Glomerular visceral epithelial cell (primary cell): ENCODE results near the gene PAIP2B.
"Not testable (repeated sequence)": the region's sequence is repeated elsewhere in the genome, so short reads cannot be mapped to it uniquely, and the experiment has no call there.

Experiments
- DNase-seq: peaks from one replicate; pipeline ENCODE4 v3.0.0-alpha.2; 2016; ENCODE audit errors: extremely low spot score

Gene PAIP2B, protein sequence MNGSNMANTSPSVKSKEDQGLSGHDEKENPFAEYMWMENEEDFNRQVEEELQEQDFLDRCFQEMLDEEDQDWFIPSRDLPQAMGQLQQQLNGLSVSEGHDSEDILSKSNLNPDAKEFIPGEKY

DNA sequence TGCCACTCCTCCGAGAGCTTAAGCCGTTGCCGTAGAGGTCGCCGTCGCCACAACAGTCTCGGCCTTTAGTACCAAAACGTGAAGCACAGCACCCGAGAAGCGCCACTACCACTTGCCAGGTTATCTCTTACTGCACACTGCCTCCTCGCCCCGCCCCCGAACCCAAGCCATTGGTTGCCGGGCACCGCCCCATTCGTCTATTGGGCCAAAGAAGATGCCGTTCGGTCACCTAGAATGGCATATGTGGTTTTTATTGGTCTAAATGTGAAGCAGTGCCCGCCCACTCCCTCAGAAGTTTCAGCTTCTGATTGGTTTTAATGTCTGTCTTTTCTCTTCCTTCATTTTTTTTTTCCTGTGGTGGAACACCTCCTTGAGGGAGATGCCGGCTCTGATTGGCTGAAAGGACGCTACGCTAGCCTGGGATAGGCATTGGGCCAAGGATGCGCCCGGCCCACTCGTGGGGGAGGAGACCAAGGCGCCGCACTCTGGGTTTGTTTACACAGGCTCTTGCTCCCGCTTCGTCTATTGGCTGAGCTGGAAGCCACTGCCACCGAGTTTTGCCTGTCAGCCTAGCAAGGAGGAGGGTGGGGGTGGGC, at the start of gene PAIP2B:
Gene PAIP2B, minus strand, starts transcription at position 139 of the 596 bp plus-strand sequence. CDS start 24,514 bp downstream, outside the sequence.
- peak; percentile 99 for DNase-seq

DNA sequence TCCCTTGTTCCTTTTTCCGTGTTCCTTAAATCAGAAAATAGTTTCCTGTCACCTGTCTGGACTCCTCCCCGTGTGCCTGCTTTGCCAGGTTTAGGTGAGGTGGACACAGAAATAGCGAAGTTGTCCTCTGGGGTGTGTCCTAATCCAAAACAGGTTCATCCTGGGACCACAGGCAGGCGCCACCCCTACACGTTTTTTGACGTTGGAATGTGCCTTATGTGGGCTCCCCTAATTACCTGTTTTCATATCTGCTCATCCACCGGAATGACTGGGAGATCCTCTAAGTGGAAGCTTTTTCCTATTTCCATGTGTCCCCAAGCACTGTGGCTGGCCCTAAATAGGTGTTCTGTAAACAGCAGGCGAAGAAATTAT, 49.0 kb upstream of the PAIP2B start:
- DNase-seq: no peak

DNA sequence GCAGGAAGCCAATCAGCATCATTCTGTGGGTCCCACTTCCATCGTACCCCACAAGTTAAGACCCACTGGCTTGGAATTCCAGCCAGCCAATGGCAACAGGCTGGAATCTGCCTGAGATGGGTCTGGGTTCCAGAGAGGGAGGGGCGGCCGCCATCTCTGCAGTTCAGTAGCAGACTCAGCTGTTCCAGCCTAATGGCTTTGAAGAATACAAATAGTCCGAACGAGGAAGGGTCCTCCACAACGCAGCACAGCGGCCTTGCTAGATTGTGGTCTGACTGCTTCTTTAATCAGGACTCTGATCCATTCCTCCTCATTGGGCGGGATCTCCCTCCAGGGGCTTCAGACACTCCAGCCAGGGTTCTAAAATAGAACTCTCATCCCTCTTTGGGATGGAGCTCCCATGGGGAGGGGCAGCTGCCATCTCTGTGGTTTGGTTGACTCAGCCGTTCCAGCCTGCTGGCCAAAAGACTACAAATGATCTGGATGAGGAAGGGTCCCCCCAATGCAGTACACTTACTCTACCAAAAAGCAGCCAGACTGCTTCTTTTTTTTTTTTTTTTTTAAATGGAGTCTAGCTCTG, 42.7 kb upstream of the PAIP2B start:
- DNase-seq: no peak

DNA sequence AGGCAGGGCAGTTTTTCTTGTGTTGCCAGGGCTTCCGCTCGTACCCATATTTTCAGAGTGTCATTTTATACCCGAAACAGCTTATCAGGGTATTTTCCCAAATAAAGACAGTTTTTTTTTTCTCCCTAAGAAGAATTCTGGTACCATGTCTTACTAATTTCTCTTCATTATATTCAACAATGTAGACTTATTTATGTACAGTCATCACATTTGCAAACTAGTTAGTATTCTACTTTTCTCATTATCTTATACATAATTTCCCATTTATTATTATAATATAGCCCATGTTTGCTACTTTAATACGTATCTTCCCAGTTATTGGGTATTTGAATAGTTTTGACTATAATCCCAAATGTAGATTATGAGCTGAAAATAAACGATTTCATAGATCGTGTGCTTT, 36.5 kb upstream of the PAIP2B start:
- DNase-seq: no peak

DNA sequence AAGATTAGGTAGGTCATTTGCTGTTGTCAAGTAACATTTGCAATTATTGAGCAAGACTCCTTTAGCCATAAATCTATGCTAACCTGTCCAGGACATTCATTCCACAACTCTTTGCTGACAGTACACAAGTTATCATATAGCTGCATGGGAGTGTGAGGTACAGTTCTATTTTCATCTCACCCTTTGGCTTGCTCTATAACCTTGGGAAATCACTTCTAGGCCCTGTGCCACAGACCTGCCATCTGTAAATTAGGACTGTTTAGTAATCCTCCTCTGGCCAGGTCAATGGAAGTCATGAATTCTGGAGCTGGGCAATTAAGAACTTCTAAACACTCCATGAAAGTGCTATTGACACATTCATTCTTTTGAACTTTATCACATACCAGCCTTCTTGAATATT, 34.6 kb upstream of the PAIP2B start:
- DNase-seq: no peak

DNA sequence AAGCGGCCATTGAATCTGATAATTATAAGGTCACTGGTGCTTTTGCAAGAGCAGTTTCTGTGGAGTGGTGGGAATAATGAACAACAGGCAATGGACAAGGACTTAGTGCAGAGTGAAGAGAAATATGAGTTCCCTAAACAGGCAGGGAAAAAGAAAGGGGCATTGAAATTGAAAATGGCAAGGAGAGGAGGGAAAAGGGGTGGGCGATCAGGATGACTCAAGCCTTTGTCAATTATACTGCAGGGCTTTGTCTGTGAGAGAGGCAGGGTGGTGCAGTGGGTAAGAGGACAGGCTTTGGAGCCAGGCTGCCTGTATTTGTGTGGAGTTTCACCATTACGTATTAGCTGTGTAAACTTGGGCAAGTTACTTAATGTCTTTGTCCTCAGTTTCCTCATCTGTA, 29.5 kb upstream of the PAIP2B start:
- DNase-seq: no peak

DNA sequence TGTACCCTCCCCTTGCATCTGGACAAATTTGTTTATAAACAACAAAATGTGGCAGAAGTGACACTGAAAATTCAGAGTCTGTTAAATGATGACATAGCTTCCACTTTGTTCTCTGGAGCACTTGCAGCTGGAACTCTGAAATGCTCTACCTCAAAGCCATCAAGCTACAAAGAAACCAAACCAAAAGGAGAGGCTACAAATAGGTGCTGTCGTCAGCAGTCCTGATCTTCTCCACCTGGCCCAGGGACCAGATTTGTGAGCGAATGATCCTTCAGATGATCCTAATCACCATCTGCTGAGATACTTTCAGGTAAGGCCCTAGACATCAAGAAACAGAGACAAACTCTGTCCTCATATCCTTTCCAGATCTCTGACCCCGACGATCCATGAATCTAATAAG, 27.9 kb upstream of the PAIP2B start:
- no peak for DNase-seq

DNA sequence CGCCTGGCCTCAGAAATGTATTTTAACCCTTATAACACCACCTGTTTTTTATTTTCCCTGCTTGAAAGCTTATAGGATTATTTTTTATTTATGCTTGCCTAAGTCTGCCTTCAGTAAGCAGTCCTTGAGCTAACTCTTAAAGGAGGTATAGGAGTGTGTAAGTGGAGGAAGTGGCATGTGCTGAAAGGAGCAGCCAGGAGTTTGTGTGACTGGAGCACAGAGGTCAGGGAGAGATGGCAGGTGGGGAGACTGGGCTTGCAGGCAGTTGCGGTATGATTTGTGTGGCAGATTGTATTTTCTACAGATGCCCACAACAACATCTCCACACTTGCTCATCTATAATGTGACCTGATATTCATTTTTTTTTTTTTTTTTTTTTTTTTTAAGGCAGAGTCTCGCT, 27.2 kb upstream of the PAIP2B start:
- DNase-seq: no peak

DNA sequence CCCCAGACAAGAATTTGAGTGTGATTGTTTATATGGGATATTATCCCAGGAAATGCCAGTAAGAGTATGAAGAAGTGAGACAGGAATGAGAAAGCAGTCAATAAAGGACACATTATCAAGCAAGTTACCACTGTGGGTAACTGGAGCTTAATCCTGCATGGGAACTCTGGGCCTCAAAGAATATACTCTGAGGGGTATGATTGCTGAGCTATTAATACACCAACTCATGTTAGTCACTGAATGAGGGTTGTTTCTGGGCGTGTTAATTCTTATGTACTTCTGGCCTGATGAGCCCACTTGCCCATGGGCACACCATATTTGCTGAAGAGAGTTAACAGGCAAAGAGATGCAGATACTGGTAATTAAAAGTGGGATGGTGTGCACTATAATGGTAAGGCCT, 26.6 kb upstream of the PAIP2B start:
- DNase-seq: no peak

DNA sequence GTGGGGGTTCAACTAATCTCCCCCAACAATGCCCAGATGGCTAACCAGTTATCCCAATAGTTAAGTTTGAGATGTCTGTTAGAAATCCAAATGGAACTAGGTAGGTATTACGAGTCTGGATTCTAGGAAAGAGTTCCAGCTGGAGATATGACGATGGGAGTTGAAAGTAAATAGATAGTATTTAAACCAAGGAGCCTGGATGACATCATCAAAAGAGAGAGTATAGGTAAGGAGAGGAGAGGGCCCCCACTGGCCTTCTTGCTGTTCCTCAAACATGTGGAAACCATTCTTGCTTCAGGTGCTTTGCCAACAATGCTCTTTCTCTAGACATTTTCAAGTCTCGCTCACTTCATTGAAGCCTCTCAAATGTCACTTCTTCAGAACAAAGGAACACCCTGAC, 26.0 kb upstream of the PAIP2B start:
- DNase-seq: no peak

DNA sequence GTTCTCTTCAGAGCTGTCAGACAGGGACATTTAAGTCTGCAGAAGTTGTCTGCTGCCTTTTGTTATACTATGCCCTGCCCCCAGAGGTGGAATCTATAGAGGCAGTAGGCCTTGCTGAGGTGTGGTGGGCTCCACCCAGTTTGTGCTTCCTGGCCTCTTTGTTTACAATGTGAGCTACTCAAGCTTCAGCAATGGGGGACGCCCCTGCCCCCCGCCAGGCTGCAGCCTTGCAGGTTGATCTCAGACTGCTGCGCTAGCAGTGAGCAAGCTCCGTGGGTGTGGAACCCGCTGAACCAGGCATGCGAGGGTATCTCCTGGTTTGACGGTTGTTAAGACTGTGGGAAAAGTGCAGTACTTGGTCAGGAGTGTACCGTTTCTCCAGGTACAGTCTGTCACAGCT, 24.0 kb upstream of the PAIP2B start:
- DNase-seq: no peak

DNA sequence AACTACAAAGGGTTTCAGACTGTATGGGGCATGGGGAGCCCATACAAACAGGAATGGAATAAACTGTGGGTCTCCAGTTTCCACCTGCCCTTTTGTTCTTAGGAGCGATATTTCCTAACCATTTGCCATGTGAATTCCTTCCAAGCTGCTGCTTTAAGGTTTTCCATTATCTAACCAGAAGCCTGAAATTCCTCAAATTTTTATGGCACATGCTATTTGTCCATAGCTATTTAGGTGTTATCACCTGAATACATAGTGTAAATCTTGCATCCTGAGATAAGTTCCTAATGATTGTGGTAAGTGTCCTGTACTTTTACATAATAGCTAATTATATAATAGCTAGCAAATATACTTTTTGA, 17.4 kb upstream of the PAIP2B start:
- DNase-seq: no peak

DNA sequence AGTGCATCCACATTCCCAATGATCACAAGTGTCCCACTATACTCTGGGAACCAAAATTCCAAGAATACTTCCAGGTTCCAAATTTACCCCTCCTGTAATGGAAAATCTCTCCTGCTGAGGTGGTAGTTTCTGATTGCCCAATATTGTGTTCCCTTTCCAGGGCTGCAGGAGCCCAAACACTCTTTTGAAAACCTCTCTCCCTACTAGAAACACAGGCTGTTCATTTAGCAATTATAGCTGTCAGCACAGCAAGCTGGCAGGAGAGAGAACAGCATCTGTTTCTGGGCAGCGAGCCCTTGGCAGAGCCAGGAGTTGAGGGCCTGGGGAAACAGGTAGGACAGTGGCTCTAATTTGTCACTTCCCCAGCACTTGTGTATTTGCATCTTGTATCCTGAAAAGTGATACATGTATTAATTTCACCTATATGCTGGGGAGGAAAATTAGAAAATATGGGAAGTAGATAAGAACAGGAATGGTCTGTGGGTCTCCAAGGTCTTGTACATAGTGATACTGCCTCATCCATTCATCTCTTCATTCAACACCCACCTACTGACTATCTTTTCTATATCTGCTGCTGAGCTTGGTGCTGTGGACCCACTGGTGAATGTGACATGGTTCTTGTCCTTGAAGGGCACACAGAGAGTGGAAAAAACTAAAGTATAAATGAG, 16.9 kb upstream of the PAIP2B start:
- no peak for DNase-seq

DNA sequence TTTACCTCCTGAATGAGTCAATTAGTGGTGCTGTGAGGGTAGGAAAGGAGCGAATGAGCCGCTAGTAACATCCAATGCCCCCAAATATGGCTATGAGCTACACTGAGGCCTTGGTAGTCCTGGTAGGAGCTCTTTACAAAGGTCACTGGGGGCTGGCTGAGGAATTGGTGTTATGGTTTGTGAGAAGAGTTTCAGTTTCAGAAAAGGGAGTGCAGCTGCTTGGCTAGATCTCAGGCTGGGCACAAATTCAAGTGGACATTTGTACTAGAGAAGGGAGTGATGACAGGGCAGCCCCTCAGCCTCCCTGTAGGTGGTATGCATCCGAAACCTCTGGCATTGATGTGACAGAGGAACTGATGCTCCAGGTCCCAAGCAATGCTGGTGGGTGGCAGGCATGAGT, 13.9 kb upstream of the PAIP2B start:
- DNase-seq: no peak

DNA sequence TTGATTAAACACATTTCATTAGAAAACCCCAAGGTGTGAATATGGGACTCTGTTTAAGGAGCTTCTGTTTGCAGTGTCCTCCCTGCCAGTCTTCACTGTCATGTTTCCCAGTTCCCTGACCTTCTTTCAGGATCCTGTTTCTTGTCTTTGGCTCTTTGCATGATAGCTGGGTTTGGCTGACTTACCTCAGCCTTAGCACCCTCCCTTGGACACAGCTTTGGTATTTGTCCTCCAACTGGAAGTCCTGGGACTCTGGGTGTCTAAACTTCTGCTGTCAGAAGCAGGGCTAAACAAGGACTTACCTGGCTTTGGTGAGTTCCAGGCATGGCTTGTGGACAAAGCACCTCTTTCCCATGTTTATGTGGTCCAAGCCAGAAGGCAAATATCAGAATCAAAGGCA, 11.2 kb upstream of the PAIP2B start:
- no peak for DNase-seq

DNA sequence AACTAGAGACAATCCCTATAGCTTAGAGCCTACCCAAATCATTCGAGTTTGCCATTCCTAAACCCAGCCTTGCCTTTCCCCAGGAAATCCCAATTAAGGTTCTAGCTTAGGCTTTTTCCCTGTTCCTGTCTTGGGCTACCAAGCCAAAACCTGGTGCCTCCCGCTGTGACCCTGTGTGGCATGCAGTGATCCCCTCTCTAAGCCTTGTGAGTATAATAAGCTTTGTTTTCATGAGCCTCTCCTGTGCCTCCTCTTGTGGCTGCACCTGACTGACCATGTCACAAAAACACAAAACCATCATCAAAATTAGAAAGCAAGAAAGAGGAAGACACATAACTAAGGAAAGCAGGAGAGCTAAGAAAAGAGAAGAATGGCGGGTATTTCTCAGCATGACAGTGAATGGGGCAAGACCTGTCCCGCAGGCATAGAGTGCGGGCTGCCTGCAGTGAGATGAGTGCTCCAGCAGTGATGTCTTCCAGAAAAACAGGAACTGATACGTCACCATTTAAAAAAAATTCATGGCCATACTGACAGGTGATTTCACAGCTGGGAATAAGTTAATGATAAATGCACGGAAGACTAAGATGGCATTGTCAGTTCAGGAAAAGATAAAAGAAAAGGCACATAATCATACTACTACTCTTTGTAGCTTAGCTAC, 9.2 kb upstream of the PAIP2B start:
- no peak for DNase-seq

DNA sequence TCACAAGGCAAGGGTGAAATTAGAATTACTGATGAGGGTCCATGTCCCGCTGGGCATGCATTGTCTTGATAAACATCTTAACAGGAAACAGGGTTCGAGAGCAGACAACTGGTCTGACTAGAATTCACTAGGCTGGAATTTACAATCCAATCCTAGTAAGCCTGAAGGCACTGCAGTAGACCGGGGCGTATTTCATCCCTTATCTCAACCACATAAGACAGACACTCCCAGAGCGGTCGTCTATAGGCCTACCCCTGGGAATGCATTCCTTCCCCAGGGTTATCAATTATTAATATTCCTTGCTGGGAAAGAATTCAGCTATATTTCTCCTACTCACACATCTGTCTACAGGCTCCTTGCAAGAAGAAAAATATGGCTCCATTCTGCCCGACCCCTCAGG, 6.2 kb upstream of the PAIP2B start:
- DNase-seq: not testable (repeated sequence)

DNA sequence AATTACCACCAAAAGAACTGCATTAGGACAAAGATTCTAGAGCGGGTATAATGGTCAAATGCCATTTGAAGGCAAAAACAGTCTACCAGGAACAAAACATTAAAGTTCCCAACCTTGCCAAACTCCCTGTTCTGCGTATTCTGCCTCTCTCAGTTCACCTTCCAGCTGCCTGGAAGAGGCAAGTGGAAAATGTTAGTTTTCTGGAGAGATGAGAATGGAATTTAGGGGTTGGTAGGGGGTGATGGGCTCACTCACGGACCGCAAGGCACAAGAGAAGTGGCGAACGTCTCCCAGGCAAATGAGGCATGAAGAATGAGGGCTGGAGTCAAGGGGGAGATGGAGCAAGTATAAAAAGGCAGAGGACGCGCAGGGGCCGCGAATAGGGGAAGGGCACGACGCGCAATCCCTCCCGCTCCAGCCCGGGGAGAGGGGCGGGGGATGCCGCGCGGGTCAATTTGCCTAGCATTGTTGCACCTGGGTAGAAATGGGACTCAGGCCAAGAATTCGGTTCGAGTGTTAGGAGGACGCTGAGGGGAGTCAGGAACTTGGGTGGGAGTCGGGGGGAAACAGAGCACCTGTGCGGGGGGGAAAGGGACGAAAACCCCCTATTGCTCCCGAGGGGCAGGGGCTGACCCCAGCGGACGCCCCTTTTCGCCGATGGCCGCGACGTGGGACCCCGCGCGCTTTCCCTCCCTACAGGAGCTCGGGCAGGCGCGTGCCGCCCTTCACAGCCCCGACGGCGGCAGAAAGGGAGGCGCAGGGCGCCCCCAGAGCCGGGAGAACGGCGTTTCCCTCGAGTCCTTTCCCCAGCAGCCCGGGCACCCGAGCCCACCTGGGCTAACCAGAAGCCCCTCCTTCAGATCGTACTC, 573 bp downstream of the PAIP2B start:
- peak; percentile 33 for DNase-seq

DNA sequence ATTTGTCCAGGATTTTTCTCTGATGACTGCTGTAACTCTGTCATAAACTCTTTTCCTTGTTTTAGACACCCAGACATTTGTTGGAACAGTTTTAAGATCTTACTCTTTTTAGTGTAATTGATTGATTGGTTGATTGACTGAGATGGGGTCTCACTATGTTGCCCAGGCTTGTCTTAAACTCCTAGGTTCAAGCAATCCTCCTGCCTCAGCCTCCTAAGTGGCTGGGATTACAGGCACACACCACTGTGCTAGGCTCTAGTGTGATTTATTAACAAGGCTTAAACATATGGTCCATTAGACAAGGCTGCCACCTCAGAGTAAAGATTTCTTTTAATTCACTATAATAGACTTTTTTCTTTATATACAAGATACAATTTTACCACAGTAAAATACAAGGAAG, 2.0 kb downstream of the PAIP2B start:
- no peak for DNase-seq

DNA sequence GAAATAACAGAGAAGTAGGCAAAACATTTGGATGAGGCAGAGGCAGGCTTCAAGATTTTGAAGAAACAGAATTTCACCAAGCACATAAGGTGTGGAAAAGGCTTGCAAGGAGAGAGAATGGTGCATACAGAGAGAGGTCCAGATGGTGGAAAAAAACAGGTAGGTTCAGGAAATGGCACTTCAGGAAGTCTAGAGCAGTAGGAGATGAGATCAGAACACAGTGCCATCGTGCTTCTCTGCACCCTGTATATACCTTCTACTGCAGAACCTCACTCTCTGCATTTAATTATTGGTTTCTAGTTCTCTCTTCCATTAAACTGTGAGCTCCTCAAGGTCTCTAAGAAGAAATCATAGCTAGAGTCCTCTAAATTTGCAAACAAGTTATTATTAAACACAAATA, 2.4 kb downstream of the PAIP2B start:
- DNase-seq: no peak

DNA sequence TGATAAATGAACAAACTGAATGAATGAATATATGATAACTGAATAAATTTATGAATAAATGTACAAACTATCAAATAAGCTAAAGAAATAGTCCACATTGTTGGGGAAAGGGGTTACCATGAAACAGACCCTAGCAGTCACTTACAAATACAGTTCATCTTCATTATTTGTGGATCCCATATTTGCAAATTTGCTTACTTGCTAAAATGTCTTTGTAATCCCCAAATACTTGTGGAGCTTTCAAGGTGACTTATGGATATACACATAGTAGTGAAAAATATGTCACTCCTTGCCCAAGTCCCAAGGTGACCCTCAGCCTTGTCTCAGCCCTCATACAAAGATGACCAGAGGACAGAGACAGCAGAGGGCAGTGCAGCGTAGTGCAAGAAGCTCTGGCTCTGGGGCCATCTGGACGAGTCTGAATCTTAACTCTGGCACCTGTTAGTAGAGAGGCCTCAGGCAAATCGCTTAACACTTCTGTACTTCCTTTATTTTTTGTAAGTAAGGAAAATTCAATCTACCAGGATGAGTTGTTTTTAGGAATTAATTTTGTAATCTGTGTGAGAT, 3.1 kb downstream of the PAIP2B start:
- peak; percentile 61 for DNase-seq

DNA sequence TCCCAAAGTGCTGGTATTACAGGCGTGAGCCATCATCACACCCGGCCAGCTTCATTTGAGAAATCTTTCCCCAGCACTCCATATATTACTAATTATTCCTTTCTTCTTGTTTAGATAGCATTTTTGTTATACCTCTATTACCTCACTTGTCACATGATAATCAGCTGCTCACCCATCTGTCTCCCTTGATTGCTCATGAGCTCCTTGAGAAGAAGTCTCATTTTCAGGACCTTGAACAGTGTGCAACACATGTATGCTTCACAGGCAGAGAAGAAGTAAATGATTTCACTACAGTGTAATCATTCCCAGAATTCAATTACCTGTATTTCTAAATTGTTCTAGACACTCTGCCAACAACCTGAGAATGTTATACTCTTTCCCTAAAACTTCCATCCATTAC, 6.2 kb downstream of the PAIP2B start:
- DNase-seq: no peak
